GM21423 (cell line): Measurements from ENCODE around the gene LHFPL6.

Experiments
- ATAC-seq: cut with Tn5 transposase; IDR thresholded peaks from one replicate; pipeline ENCODE4 v1.9.1; 2021; ENCODE audit warnings: mild to moderate bottlenecking, moderate library complexity; ENCODE audit not compliant: unreplicated experiment

The LHFPL6 gene

GRCh38 chr13:39602614-39603366 lies at the start of gene LHFPL6:
TSS of gene LHFPL6 (minus strand) at chr13:39603193.
- peak; percentile 92 for ATAC-seq

- ATAC-seq, result no peak
Measured at GRCh38 chr13:39646122-39646521, 43.1 kb upstream of the LHFPL6 start.

GRCh38 chr13:39641645-39642044 lies 38.7 kb upstream of the LHFPL6 start:
- ATAC-seq, result no peak

GRCh38 chr13:39637890-39638289 lies 34.9 kb upstream of the LHFPL6 start:
- no peak for ATAC-seq

GRCh38 chr13:39635564-39635963 lies 32.6 kb upstream of the LHFPL6 start:
- no peak for ATAC-seq

- no peak for ATAC-seq
Measured at GRCh38 chr13:39632994-39633393, 30.0 kb upstream of the LHFPL6 start.

GRCh38 chr13:39631307-39631706 lies 28.3 kb upstream of the LHFPL6 start:
- ATAC-seq, result no peak

- ATAC-seq, result no peak
Measured at GRCh38 chr13:39623466-39623865, 20.5 kb upstream of the LHFPL6 start.

GRCh38 chr13:39618561-39618960 lies 15.6 kb upstream of the LHFPL6 start:
- no peak for ATAC-seq

- peak; percentile 64 for ATAC-seq
Measured at GRCh38 chr13:39616087-39616694, 13.2 kb upstream of the LHFPL6 start.

- ATAC-seq, result no peak
Measured at GRCh38 chr13:39612023-39612637, 9.1 kb upstream of the LHFPL6 start.

GRCh38 chr13:39607876-39608275 lies 4.9 kb upstream of the LHFPL6 start:
- no peak for ATAC-seq

- ATAC-seq, result no peak
Measured at GRCh38 chr13:39605677-39606320, 2.8 kb upstream of the LHFPL6 start.

GRCh38 chr13:39604756-39605155 lies 1.8 kb upstream of the LHFPL6 start:
- no peak for ATAC-seq

- ATAC-seq, result peak; percentile 27
Measured at GRCh38 chr13:39603424-39603947, 493 bp upstream of the LHFPL6 start.

GRCh38 chr13:39602277-39602613 lies 748 bp downstream of the LHFPL6 start:
- ATAC-seq, result peak; percentile 31

GRCh38 chr13:39601636-39602035 lies 1.4 kb downstream of the LHFPL6 start:
- ATAC-seq, result no peak

- ATAC-seq, result no peak
Measured at GRCh38 chr13:39600766-39601165, 2.2 kb downstream of the LHFPL6 start.

GRCh38 chr13:39599842-39600241 lies 3.2 kb downstream of the LHFPL6 start:
- no peak for ATAC-seq

GRCh38 chr13:39599012-39599411 lies 4.0 kb downstream of the LHFPL6 start:
- ATAC-seq, result no peak

- no peak for ATAC-seq
Measured at GRCh38 chr13:39597838-39598237, 5.2 kb downstream of the LHFPL6 start.

GRCh38 chr13:39596685-39597084 lies 6.3 kb downstream of the LHFPL6 start:
- no peak for ATAC-seq
